ENCODE results near the gene DNA2.

DNA sequence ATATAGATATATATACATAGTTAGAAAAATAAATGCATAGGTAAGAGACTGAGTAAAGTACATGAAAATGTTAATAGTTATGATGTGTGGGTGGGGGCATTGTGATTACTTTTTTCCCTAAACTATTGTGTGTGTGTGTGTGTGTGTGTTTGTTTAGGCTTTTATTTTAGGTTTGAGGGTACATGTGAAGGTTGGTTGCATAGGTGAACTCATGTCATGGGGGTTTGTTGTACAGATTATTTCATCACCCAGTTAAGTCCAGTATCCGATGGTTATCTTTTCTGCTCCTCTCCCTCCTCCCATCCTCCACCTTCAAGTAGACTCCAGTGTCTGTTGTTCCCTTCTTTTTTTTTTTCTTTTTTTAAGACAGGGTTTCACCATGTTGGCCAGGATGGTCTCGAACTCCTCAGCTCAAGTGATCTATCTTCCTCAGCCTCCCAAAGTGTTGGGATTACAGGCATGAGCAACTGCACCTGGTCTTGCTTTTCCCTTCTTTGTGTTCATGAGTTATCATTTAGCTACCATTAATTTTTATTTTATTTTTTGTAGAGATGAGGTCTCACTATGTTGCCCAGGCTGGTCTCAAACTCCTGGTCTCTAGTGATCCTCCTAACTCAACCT lies 62.8 kb downstream of the DNA2 start:
- TF ChIP-seq ZNF274 (IDR thresholded peaks at IDR 0.05; ENCODE audit: low read depth, low read length): no peak
- TF ChIP-seq YY1 (IDR thresholded peaks at IDR 0.05; ENCODE audit: insufficient read depth, insufficient read length): no peak
